GM21619 (cell line): Measurements from ENCODE around the gene DCLRE1B.

ENCODE experiments used
- ATAC-seq: cut with Tn5 transposase; IDR thresholded peaks from one replicate; pipeline ENCODE4 v1.9.1; 2021; ENCODE audit not compliant: unreplicated experiment

The DCLRE1B gene

GRCh38 chr1:113886417-113887401, 18.4 kb upstream of the DCLRE1B start:
- ATAC-seq: no peak

- ATAC-seq: no peak
Observed at GRCh38 chr1:113887402-113888175, 17.5 kb upstream of the DCLRE1B start, which contains the start of gene BCL2L15. Gene BCL2L15 (minus strand): TSS chr1:113887581. CDS start chr1:113887375, 206 bp downstream.

- no peak for ATAC-seq
Observed at GRCh38 chr1:113890816-113891215, 14.3 kb upstream of the DCLRE1B start.

GRCh38 chr1:113891631-113892220, 13.4 kb upstream of the DCLRE1B start:
- ATAC-seq: no peak

DNA sequence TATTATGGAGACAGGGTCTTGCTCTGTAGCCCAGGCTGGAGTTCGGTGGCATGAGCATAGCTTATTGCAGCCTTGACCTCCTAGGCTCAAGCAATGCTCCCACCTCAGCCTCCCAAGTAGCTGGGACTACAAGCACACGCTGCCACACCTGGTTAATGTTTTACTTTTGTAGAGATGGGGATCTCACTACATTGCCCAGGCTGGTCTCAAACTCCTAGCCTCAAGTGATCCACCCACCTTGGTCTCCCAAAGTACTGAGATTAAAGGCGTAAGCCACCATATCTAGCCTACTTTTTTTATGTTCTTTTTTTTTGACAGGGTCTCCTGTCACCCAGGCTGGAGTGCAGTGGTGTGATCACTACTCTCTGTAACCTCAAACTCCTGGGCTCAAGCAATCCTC, 11.9 kb upstream of the DCLRE1B start:
- ATAC-seq: no peak

DNA sequence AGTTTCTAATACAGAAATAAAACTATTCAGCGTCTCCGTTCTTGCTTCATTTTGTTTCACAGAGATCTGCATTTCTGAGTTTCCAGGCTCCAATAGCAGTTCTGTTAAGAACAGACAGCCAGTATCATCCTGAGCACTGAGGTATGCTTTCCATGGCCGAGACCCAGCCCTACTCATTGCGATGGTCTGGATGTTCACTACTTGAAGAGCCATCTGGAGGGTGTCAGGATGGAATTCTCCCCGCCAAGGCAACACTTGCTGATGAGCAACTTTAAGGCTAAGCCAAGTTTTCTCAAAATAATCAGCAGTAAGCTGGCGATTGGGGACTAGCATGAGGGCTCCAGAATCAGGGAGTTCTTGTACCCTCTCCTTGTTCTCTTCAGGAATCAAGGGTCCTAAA, 10.0 kb upstream of the DCLRE1B start:
- ATAC-seq: no peak

GRCh38 chr1:113895961-113896360, 9.2 kb upstream of the DCLRE1B start:
- no peak for ATAC-seq

DNA sequence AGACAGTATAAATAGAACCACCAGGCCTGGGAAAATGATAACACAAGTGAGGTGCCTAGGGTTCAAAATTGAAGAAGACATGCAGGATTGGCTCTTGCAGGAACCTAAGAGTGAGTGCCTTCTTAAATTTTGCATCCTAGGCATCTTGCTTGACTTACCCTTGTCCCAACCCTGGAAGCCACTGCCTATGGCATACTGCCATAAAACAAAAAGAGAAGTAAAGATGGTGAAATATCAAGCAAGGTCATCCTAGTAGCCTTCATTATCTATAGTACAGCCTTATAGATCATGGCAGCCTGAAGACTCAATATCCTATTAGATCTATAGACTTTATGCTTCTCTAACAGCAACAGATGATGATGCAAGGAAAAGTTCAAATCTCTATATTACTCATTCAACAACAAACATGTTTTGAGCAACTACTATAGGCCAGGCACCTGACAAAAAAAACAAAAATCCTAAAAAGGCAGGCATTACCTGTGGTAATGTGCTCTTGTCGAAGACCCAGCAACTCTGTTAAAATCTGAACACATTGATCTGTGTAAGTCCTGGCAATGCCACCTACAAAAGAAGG, 6.8 kb upstream of the DCLRE1B start:
- ATAC-seq: no peak

GRCh38 chr1:113899111-113899510, 6.0 kb upstream of the DCLRE1B start:
- no peak for ATAC-seq

DNA sequence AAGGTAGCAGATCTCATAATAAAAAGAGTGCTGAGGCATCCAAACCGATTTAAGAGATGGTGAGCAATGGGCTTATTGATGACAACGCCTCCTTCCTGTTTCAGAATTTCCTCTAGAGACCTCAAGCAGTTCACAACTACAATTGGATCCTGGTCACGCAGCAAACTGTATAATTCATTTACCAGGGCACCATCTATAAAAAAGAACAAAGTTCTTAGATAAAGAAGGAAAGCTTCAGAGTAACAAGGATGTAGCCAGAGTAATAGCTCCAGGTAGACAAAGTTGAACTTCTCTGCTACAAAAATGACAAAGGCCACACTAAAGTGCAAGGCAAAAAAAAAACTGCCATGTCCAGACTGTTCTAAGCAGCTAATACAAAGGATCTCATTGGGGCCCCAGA, 3.9 kb upstream of the DCLRE1B start:
- ATAC-seq: no peak

- no peak for ATAC-seq
Observed at GRCh38 chr1:113903501-113904292, 1.4 kb upstream of the DCLRE1B start.

DNA sequence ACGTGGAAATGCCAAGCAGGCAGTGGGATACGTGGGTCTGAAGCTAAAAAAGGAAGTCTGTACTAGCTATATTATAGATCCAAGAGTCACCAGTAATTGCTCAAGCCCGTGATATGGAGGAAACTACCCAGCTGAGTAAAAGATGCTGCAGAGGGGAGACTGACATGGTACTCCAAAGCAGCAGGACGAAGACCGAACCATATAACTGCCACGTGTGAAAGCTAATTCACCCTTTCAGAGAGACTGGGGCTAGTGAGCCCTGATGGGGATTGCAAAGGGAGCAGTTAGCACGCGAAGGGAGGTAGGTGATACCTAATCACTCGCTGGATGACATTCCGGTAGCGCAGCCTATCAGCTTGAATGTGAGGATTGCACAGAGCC, 843 bp upstream of the DCLRE1B start:
- ATAC-seq: peak; percentile 29

DNA sequence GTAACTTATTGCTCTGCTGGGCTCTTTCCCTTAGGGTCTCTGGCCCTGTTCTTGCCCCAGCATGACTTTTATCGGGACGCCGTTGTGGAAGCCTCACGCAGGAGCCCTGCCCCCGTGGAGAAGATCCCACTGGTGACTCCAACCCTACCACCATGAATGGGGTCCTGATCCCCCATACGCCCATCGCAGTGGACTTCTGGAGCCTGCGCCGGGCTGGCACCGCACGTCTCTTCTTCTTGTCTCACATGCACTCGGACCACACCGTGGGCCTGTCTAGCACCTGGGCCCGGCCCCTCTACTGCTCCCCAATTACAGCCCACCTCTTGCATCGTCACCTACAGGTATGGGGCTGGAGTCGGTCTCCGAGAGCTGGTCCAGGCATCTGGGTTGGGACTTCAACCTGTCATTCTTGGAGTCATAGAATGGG, 322 bp downstream of the DCLRE1B start:
- no peak for ATAC-seq

GRCh38 chr1:113912594-113913311, 7.6 kb downstream of the DCLRE1B start:
- no peak for ATAC-seq

- ATAC-seq: no peak
Observed at GRCh38 chr1:113913312-113913668, 8.2 kb downstream of the DCLRE1B start.

GRCh38 chr1:113913887-113914664, 8.9 kb downstream of the DCLRE1B start:
- no peak for ATAC-seq

DNA sequence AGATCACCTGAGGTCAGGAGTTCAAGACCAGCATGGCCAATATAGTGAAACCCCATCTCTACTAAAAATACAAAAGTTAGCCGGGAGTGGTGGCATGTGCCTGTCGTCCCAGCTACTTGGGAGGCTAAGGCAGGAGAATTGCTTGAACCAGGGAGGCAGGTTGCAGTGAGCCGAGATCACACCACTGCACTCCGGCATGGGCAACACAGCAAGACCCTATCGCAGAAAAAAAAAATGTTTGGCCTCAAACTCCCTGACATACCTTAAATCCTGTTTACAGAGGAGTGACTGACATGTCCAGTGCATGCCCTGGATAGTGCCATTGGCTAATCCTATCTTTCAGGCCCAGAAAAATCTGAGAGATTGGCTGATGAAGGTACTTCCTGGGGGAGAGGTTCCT, 11.8 kb downstream of the DCLRE1B start:
- no peak for ATAC-seq

DNA sequence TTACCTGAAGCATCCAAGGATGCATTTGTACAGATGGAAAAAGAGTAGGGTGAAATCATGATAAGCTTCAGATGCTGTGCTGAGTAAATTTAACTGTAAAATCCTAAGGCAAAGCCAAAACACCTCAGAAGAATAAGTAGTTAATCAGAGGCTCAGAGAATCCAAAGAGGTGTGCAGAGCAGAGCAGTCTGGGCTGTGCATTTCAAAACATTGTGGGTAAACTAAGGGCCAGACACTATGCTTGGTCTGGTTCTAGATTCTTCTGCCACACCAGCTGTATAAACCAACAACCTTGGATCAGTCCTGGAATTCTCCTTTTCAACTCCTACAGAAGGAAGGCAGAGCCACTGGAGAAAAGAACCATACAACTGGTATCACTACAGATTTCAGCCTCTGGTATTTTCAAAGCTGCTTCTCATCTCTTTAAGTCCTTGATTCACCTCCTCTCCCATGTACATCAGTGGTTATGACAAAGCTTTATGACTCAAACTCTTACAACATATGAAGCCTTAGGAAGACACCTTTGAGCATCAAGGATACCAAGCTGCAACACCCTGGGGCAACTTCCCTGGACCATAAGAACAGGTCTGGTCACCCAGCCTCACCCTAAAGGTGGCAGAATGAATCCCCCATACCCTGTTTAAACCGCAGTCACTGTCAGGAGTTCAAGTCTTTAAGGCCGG, 12.4 kb downstream of the DCLRE1B start:
- no peak for ATAC-seq
